Esophagus muscularis mucosa (tissue), 3 donors: Measurements from ENCODE around the gene D2HGDH.
"Not testable (repeated sequence)": the region's sequence is repeated elsewhere in the genome, so short reads cannot be mapped to it uniquely, and the experiment has no call there.

Experiments
- CTCF ChIP-seq, 3 experiments: fragments of 200-600 bp in 2 of 3; fragments of 450-650 bp in 1 of 3; sonication (generic) in 2 of 3; IDR thresholded peaks; one replicate each; pipeline ENCODE4 v1.5.1; 2017 to 2019; ENCODE audit warnings: antibody characterized with exemption in 3 of 3, mild to moderate bottlenecking in 2 of 3, moderate library complexity in 1 of 3
- POLR2A ChIP-seq: fragments of 450-650 bp; IDR thresholded peaks from one replicate; pipeline ENCODE4 v1.6.1; 2017; ENCODE audit warnings: antibody characterized with exemption, moderate library complexity, mild to moderate bottlenecking, low read depth

GRCh38 chr2:241817821-241818215, 83.4 kb downstream of the D2HGDH start:
- not testable (repeated sequence) for TF ChIP-seq CTCF (IDR thresholded peaks at IDR 0.05); POLR2A
